GM18909 (cell line): ENCODE measurements around the gene PLXNA1.

ENCODE experiments used
- ATAC-seq: cut with Tn5 transposase; IDR thresholded peaks from one replicate; pipeline ENCODE4 v1.9.1; 2021; ENCODE audit warnings: mild to moderate bottlenecking; ENCODE audit not compliant: unreplicated experiment, poor library complexity

PLXNA1 gene

GRCh38 chr3:126985132-126985985, 2.4 kb downstream of the PLXNA1 start:
- no peak for ATAC-seq

DNA sequence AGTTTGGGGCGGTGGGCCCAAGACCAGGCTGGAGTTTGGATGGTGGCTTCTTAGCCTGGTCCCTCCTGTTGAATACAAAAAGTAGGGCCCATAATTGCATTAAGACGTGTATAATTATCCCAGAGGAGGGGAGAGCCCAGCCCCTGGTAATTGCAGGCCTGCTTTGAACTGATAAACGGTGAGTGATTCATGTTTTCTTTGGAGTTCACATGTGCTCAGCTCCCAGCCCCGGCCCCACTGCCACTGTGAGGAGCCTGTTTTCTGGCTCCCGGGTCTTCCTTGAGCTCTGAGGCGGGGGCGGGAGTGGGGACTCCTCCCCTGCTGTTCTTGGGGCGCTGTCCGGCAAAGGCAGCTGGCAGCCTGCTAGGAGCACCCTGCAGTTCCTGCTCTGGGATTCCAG, 3.1 kb downstream of the PLXNA1 start:
- ATAC-seq = no peak

GRCh38 chr3:126987129-126987528, 4.2 kb downstream of the PLXNA1 start:
- ATAC-seq = no peak

DNA sequence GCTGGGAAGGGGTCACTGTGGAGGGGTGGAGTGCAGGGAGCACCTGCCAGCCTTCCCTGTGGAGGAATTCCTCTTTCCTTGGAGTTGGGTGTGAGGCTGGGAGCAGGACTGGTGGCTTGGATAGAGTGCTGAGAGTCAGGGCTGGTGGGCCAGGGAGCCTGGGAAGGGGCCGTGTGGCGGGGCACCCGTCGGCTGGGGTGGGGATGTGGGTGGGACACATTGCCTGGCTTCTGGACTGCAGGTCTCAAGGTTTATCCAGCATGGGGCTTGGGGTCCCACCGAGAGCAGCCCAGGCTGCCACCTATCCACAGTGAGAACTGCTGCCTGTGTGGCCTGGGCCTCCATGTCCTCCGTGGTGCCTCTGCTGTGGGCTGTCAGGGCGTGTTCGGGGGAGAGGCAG, 4.7 kb downstream of the PLXNA1 start:
- ATAC-seq = no peak

DNA sequence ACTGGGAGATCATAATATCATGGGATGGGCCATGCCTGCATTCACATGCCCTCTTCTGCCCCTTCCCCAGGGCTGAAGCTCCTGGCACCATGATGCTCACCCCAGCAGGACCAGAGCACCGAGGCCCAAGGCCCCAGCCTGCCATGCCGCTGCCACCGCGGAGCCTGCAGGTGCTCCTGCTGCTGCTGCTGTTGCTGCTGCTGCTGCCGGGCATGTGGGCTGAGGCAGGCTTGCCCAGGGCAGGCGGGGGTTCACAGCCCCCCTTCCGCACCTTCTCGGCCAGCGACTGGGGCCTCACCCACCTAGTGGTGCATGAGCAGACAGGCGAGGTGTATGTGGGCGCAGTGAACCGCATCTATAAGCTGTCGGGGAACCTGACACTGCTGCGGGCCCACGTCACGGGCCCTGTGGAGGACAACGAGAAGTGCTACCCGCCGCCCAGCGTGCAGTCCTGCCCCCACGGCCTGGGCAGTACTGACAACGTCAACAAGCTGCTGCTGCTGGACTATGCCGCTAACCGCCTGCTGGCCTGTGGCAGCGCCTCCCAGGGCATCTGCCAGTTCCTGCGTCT, 5.6 kb downstream of the PLXNA1 start:
- ATAC-seq = no peak

- no peak for ATAC-seq
These were observed 6.6 kb downstream of the PLXNA1 start for GRCh38 chr3:126989316-126990023.

DNA sequence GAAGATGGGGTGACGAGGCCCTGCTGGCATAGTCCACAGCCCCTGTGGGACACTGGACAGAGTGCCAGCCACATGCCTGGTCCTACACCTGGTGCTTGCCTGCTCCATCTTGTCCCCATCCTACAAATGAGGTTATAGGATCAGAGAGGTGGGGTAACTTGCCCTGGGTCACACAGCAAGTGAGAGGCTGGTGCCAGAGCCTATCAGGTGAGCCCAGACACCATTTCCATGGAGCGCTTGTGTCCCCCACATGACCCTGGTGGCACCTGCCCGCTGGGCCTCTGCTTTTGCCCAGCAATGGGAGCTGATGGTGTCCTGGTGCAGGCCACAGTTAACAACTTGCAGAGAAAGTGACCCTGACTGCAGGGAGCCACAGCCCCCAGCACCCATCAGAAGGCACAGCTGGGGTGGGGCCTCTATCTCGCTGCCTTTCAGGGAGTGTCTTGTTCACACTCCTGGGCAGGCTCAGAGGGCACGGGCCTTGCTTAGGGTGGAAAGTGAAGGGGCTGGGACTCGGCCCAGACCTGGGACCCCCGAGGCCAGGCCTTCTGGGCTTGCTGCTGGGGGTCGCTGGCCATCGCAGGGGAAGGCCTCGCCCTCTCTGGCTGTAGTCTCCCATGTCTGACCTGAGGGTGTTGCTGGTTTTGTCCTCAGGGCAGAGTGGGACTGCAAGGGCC, 7.2 kb downstream of the PLXNA1 start:
- ATAC-seq = no peak

- no peak for ATAC-seq
These were observed 8.0 kb downstream of the PLXNA1 start for GRCh38 chr3:126990890-126991289.

DNA sequence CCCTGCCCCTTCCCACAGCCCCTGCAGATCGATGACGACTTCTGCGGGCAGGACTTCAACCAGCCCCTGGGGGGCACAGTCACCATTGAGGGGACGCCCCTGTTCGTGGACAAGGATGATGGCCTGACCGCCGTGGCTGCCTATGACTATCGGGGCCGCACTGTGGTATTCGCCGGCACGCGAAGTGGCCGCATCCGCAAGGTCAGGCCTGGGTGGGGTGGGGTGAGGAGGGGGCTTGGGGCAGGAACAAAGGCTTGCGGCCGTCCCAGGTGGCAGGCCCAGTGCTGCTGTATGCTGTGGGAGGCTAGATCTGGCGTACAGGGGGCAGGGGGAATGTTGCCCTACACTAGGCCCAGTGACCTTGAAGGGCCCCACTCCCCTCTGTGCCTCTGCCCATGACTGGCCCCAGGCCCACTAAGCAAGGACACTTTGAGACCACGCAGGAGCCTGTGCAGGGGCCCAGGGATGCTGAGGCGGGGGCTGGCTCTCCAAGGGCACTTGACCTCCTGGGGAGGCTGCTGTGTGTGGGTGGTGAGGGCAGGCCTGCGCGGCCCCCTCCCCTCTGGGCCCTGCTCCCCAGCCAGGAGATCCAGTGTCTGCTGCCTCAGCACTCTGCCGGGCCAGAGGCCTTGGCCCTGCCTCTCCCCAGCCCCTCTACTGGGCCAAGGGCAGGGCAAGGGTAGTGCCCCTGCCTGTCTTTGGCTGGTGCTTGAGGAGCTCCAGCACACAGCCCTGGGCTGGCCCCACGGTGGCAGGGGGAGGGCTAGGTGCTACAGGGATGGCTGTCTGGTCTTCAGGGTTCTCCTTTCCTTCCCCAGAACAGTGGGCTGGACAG, 8.7 kb downstream of the PLXNA1 start:
- ATAC-seq = no peak

DNA sequence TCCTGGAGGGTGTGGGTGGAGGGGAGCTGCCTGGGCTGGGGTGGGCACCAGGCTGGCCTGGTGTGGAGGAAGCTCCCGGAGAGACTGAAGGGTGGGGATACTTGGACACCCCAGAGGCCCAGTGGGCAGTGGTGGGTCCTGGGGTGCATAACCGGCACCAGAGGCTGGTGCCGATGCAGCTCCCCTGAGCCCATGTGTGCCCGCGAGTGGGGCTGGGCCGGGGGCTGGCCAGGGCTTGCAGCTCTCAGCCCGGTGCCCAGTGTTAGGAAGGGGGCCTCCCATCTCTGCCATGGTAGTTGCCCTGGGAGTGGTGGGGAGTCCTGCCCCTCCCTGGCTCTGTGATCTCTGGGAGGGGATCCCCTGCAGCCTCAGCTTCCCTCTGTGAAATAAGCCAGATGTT, 9.3 kb downstream of the PLXNA1 start:
- no peak for ATAC-seq

DNA sequence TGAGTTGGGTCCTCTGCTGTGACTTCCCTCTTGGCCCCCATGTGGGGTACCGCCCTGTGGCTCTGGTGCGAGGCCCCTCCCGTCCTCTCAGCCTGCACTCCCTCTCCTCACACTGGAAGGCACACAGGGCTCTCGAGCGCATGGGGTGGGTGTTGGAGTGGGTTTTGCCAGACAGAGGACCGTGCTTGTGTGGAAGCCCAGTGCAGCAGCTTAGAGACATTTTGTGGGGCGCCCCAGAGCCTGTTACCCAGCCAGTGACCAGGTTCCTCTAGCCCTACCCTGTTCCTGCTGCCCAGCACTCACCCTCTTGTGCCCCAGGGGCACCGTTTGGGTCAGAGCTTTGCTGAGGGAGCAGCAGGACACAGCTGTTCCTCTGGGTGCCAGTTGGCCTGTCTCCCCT, 9.9 kb downstream of the PLXNA1 start:
- ATAC-seq = no peak

DNA sequence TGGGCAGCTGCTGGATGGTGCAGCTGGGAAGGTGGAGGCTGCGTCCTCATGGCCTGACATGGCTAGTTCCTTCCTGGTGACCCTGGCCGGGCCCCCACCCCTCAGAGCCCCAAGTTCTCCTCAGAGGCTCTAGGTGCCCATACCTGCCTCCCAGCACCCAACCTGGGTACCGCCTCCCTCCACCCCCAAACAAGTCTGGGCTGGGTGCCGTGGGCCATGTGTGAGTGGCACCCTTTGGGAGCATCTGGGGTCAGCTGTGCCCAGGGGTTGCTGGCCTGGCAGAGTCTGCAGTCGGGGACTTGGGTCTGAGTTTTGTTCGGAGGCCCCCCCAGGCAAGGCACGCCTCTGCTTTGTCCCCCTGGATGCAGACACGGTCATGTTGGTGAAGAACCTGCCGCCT, 10.5 kb downstream of the PLXNA1 start:
- no peak for ATAC-seq

- ATAC-seq = no peak
These were observed 11.8 kb downstream of the PLXNA1 start for GRCh38 chr3:126994661-126995245.

GRCh38 chr3:126995254-126995780, 12.4 kb downstream of the PLXNA1 start:
- no peak for ATAC-seq

- no peak for ATAC-seq
These were observed 13.1 kb downstream of the PLXNA1 start for GRCh38 chr3:126995926-126996512.

DNA sequence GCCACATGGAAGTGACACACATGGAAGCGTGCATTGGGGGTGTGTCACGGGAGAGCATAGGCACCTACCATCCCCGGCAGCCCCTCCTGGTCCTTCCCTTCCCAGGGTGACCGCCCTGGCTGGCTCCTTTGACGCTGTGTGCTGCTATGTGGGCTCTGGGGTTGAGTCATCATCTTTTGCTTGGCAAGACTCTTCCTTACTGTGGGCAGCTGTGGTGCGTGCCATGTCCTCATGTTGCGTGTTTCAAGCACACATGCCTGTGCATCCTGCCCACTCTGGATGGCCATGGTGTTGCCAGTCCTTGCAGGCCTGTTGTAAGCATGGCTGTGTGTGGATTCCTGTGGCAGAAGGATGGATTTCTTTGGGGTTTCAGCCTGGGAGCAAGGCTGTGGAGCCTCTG, 14.0 kb downstream of the PLXNA1 start:
- no peak for ATAC-seq

- no peak for ATAC-seq
These were observed 14.6 kb downstream of the PLXNA1 start for GRCh38 chr3:126997455-126998038.

DNA sequence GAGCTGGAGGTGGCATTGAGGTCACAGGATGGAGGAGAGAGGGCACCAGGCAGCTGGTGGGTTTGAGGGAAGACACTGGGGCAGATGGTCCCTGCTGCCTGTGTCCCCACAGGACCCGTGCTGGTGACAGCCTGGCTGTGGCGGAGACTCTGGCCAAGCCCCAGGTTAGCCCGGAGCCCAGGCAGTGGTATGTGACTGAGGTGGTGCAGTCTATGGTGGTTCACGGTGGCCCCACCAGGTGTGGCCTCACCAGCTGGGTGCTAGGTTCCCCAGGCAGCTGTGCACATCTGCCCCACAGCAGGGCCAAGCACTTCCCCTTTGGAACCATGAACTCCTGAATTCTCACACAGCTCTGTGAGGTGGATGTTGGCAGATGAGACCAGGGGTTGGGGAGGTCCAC, 15.4 kb downstream of the PLXNA1 start:
- ATAC-seq = no peak

- no peak for ATAC-seq
These were observed 15.8 kb downstream of the PLXNA1 start for GRCh38 chr3:126998728-126999127.
